Ectodermal cell (in vitro differentiated cells): ENCODE results near the gene NTSR1.

Experiments
- H3K27ac ChIP-seq: 2 replicates; pipeline ENCODE4 v1.7.0; 2013; ENCODE audit warnings: mild to moderate bottlenecking, low read depth, low read length; ENCODE audit not compliant: insufficient read depth, poor library complexity, severe bottlenecking
- H3K27me3 ChIP-seq: 2 replicates; pipeline ENCODE4 v1.7.0; 2013; ENCODE audit warnings: mild to moderate bottlenecking, low read length; ENCODE audit not compliant: insufficient read depth, control insufficient read depth, poor library complexity, severe bottlenecking
- H3K36me3 ChIP-seq: one replicate; pipeline ENCODE4 v1.7.0; 2013; ENCODE audit warnings: low read length; ENCODE audit not compliant: control insufficient read depth, insufficient read depth
- H3K4me1 ChIP-seq: one replicate; pipeline ENCODE4 v1.7.0; 2013; ENCODE audit warnings: low read length; ENCODE audit not compliant: control insufficient read depth, insufficient read depth
- H3K4me3 ChIP-seq: 2 replicates; pipeline ENCODE4 v1.7.0; 2013; ENCODE audit warnings: low read depth, low read length, control low read depth; ENCODE audit not compliant: insufficient read depth
- H3K9me3 ChIP-seq: 2 replicates; pipeline ENCODE4 v1.7.0; 2013; ENCODE audit warnings: mild to moderate bottlenecking, low read length, moderate library complexity; ENCODE audit not compliant: control insufficient read depth
- WGBS, 2 experiments: methylation state at CpG; one replicate each; pipeline ENCODE4 v1.1.7; 2013; ENCODE audit warnings: missing lambda C conversion rate in 2 of 2; 5-methylcytosine and 5-hydroxymethylcytosine counted together

Gene NTSR1

GRCh38 chr20:62716198-62716940 lies 7.7 kb downstream of the NTSR1 start:
- no peaks in the 10 kb centered on the region for H3K36me3 ChIP-seq
- no peaks in the 10 kb centered on the region for H3K4me1 ChIP-seq
- no peaks in the 10 kb centered on the region for H3K27me3 ChIP-seq
- 85% methylated on average over 30 of the region's 30 CpGs for whole genome bisulfite sequencing, 2 experiments
- H3K9me3 ChIP-seq, result peaks cover 3% of the 10 kb centered on the region
- no peak overlapping the region for H3K27ac ChIP-seq
- no peak overlapping the region for H3K4me3 ChIP-seq

- Histone ChIP-seq H3K36me3 (no peaks in the 10 kb centered on the region), H3K27me3 (no peaks in the 10 kb centered on the region), H3K27ac (no peak overlapping the region), H3K4me3 (no peak overlapping the region), H3K9me3 (peaks cover 7% of the 10 kb centered on the region), H3K4me1 (no peaks in the 10 kb centered on the region)
- WGBS, 2 experiments, result 94 to 96% methylated on average over 11 of the region's 11 CpGs
These were observed 8.3 kb downstream of the NTSR1 start for GRCh38 chr20:62716941-62717310.

GRCh38 chr20:62717933-62718332 lies 9.3 kb downstream of the NTSR1 start:
- H3K36me3 ChIP-seq, result no peaks in the 10 kb centered on the region
- H3K9me3 ChIP-seq, result peaks cover 7% of the 10 kb centered on the region
- H3K4me3 ChIP-seq, result no peak overlapping the region
- WGBS, 2 experiments, result 82 to 84% methylated on average over 18 of the region's 18 CpGs
- no peak overlapping the region for H3K27ac ChIP-seq
- no peaks in the 10 kb centered on the region for H3K27me3 ChIP-seq
- H3K4me1 ChIP-seq, result no peaks in the 10 kb centered on the region

- Histone ChIP-seq H3K27ac (no peak overlapping the region), H3K27me3 (no peaks in the 10 kb centered on the region)
- WGBS, 2 experiments, result 73 to 76% methylated on average over 10 to 11 of the region's 12 CpGs
These were observed 9.9 kb downstream of the NTSR1 start for GRCh38 chr20:62718546-62718945.

GRCh38 chr20:62719250-62719935 lies 10.8 kb downstream of the NTSR1 start:
- H3K4me3 ChIP-seq, result no peak overlapping the region
- H3K4me1 ChIP-seq, result no peaks in the 10 kb centered on the region
- peaks cover 7% of the 10 kb centered on the region for H3K9me3 ChIP-seq
- 84 to 89% methylated on average over 12 of the region's 12 CpGs for WGBS, 2 experiments
- no peaks in the 10 kb centered on the region for H3K27me3 ChIP-seq
- H3K27ac ChIP-seq, result no peak overlapping the region
- H3K36me3 ChIP-seq, result no peaks in the 10 kb centered on the region

More at GRCh38 chr20:62718546-62718945, 9.9 kb downstream of the NTSR1 start:
- H3K36me3 ChIP-seq, result no peaks in the 10 kb centered on the region
- peaks cover 7% of the 10 kb centered on the region for H3K9me3 ChIP-seq
- no peaks in the 10 kb centered on the region for H3K4me1 ChIP-seq
- no peak overlapping the region for H3K4me3 ChIP-seq

GRCh38 chr20:62721511-62722370 lies 13.1 kb downstream of the NTSR1 start:
- Histone ChIP-seq H3K36me3 (no peaks in the 10 kb centered on the region), H3K9me3 (peaks cover 7% of the 10 kb centered on the region), H3K27ac (no peak overlapping the region), H3K4me1 (no peaks in the 10 kb centered on the region), H3K4me3 (no peak overlapping the region), H3K27me3 (no peaks in the 10 kb centered on the region)
- 91 to 92% methylated on average over 7 of the region's 7 CpGs for WGBS, 2 experiments

- Histone ChIP-seq H3K36me3 (no peaks in the 10 kb centered on the region), H3K4me3 (no peak overlapping the region), H3K27me3 (no peaks in the 10 kb centered on the region), H3K27ac (no peak overlapping the region), H3K9me3 (peaks cover 7% of the 10 kb centered on the region), H3K4me1 (no peaks in the 10 kb centered on the region)
- WGBS, 2 experiments, result 92 to 96% methylated on average over 6 of the region's 6 CpGs
These were observed 14.0 kb downstream of the NTSR1 start for GRCh38 chr20:62722627-62723026.

GRCh38 chr20:62723351-62723750 lies 14.7 kb downstream of the NTSR1 start:
- no peak overlapping the region for H3K27ac ChIP-seq
- H3K36me3 ChIP-seq, result no peaks in the 10 kb centered on the region
- H3K4me3 ChIP-seq, result no peak overlapping the region
- H3K27me3 ChIP-seq, result no peaks in the 10 kb centered on the region
- H3K4me1 ChIP-seq, result no peaks in the 10 kb centered on the region
- WGBS, 2 experiments, result 84% methylated on average over 13 of the region's 13 CpGs
- peaks cover 7% of the 10 kb centered on the region for H3K9me3 ChIP-seq

- peaks cover 7% of the 10 kb centered on the region for H3K9me3 ChIP-seq
- no peaks in the 10 kb centered on the region for H3K4me1 ChIP-seq
- H3K27ac ChIP-seq, result no peak overlapping the region
- no peaks in the 10 kb centered on the region for H3K36me3 ChIP-seq
- H3K4me3 ChIP-seq, result no peak overlapping the region
- 81 to 83% methylated on average over 11 of the region's 11 CpGs for WGBS, 2 experiments
- no peaks in the 10 kb centered on the region for H3K27me3 ChIP-seq
These were observed 15.3 kb downstream of the NTSR1 start for GRCh38 chr20:62723768-62724450.
